OCI-LY7 (cell line): ENCODE measurements around the gene SH3TC1. TPM values are rescaled to one million over a fixed set of nuclear protein-coding genes. Genes with fewer than 3 reads are reported as not detected.

Experiments
- BruUV-seq: library from RNA; stranded (reverse); fragments of 400-500 nt; replicated peaks from 2 replicates; lab custom pipeline; 2021; lab: Mats Ljungman, UMichigan
- CTCF ChIA-PET: fragments of 300-600 bp; sonication (Branson Sonifier 250); formaldehyde crosslinking; loops from one replicate; lab custom pipeline; 2022; ENCODE audit warnings: antibody characterized with exemption; ENCODE audit not compliant: unreplicated experiment; lab: Charles Lee
- POLR2A ChIA-PET: fragments of 300-600 bp; sonication (Branson Sonifier 250); formaldehyde crosslinking; loops from one replicate; lab custom pipeline; 2022; ENCODE audit warnings: antibody characterized with exemption; lab: Charles Lee
- DNase-seq: peaks from one replicate; pipeline ENCODE4 v3.0.0-alpha.2; 2015; ENCODE audit warnings: low spot score
- H2AFZ ChIP-seq: fragments of 200-600 bp; sonication (generic), shearing (Covaris generic); 2 replicates; pipeline ENCODE4 v1.6.1; 2014; ENCODE audit warnings: mild to moderate bottlenecking, antibody characterized with exemption, low read length, moderate library complexity
- H3K27ac ChIP-seq: fragments of 200-600 bp; sonication (generic); 2 replicates; pipeline ENCODE4 v1.5.1; 2014; ENCODE audit warnings: mixed run types, low read depth, mild to moderate bottlenecking, moderate library complexity, low read length, inconsistent platforms; ENCODE audit not compliant: poor library complexity, severe bottlenecking
- H3K36me3 ChIP-seq: fragments of 200-600 bp; sonication (generic); 2 replicates; pipeline ENCODE4 v1.6.1; 2014; ENCODE audit warnings: mild to moderate bottlenecking, antibody characterized with exemption, low read length, moderate library complexity, mixed read lengths; ENCODE audit not compliant: insufficient read depth
- H3K4me1 ChIP-seq: fragments of 200-600 bp; sonication (generic); 2 replicates; pipeline ENCODE4 v1.5.1; 2014; ENCODE audit warnings: mild to moderate bottlenecking, low read length; ENCODE audit not compliant: insufficient read depth, poor library complexity, severe bottlenecking
- H3K4me2 ChIP-seq: fragments of 200-600 bp; sonication (generic); 2 replicates; pipeline ENCODE4 v1.6.1; 2014; ENCODE audit warnings: mild to moderate bottlenecking, low read length
- H3K4me3 ChIP-seq: fragments of 200-600 bp; sonication (generic); 2 replicates; pipeline ENCODE4 v1.5.1; 2014; ENCODE audit warnings: mild to moderate bottlenecking, low read depth, low read length; ENCODE audit not compliant: poor library complexity, severe bottlenecking
- H3K79me2 ChIP-seq: fragments of 200-600 bp; sonication (generic); 2 replicates; pipeline ENCODE4 v1.6.1; 2016; ENCODE audit warnings: low read depth, mild to moderate bottlenecking, low read length, moderate library complexity, mixed read lengths; ENCODE audit not compliant: insufficient read depth
- H3K9me2 ChIP-seq: fragments of 200-600 bp; sonication (generic); 2 replicates; pipeline ENCODE4 v1.6.1; 2016; ENCODE audit warnings: mild to moderate bottlenecking, low read length, mixed read lengths; ENCODE audit not compliant: insufficient read depth
- H3K9me3 ChIP-seq: fragments of 200-600 bp; sonication (generic); 2 replicates; pipeline ENCODE4 v1.6.1; 2014; ENCODE audit warnings: mild to moderate bottlenecking, mixed run types, low read length, mixed read lengths
- H4K20me1 ChIP-seq: fragments of 200-600 bp; sonication (generic); 2 replicates; pipeline ENCODE4 v1.6.1; 2014; ENCODE audit warnings: mild to moderate bottlenecking, antibody characterized with exemption, low read length, moderate library complexity, mixed read lengths; ENCODE audit not compliant: insufficient read depth
- CTCF ChIP-seq: fragments of 200-600 bp; sonication (generic); conservative IDR thresholded peaks from 2 replicates; pipeline ENCODE4 v1.5.1; 2014; ENCODE audit warnings: mild to moderate bottlenecking, antibody characterized with exemption, low read length, moderate library complexity, mixed read lengths
- EZH2phosphoT487 ChIP-seq: fragments of 200-600 bp; sonication (generic); IDR thresholded peaks from 2 replicates; pipeline ENCODE4 v1.6.1; 2018; ENCODE audit warnings: low read depth, borderline replicate concordance, mild to moderate bottlenecking, mixed run types, antibody characterized with exemption, low read length, moderate library complexity, mixed read lengths
- intact Hi-C: fragments of 100-400 bp; cut with micrococcal nuclease; formaldehyde crosslinking; loops from one replicate; pipeline ENCODE4 v1.10.0; 2022; ENCODE audit not compliant: unreplicated experiment
- total RNA-seq, 2 experiments: library from RNA; depleted of rRNA in 1 of 2; stranded (reverse); fragments of >200 nt in 1 of 2; shearing (Covaris generic) in 1 of 2; gene quantifications; 2 replicates each; pipeline ENCODE4 v1.2.3, GENCODE V29; 2014 to 2022

Gene SH3TC1
- total RNA-seq, 2 experiments from 2014 or later: 17.5 to 42.4 TPM

DNA sequence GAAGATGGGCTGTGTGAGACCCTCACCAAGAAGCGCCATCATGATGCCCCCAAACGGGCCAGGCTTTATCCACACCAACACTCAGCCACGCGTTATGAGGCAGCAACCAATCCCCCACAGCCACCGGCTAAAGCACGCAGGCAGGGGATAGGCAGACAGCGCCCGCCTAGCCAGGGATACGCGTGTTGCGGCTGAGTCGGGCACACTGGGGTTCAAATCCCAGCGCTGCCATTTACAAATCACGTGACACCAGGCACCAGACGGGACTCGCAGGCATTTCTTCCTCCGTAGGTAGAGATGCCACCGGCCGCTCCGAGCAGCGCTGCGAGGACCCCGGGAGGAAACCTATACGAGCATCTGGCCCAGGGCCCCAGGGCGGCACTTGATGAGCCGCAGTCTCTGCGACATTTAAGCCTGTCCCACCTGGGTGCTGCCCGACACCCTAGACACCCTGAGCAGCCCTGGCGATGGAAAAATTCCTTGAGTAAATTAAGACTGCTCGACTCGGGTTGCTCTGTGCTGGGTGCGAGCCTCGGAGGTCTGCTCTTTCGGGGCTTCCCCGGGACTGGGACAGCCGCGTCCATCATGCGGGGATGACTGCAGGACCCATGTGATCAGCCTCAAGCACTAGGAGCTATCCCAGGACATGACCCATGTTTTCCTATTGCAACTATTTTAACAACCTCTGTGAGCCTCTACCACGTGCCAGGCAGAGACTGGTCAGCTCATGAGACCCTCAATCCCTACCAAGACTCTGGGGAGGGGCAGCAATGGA is 46.8 kb upstream of the SH3TC1 start:
- no TSS peak for BruUV-seq
- no peaks in the 10 kb centered on the region for H3K9me3 ChIP-seq
- DNase-seq: no peak
- intact Hi-C loops: no loop called here
- no peak overlapping the region for H3K4me2 ChIP-seq
- H3K79me2 ChIP-seq: no peaks in the 10 kb centered on the region
- H2AFZ ChIP-seq: no peak overlapping the region
- H3K9me2 ChIP-seq: no peaks in the 10 kb centered on the region
- no peak overlapping the region for H3K27ac ChIP-seq
- ChIA-PET POLR2A (no interaction called here), CTCF (no interaction called here)
- H3K4me1 ChIP-seq: no peaks in the 10 kb centered on the region
- no peaks in the 10 kb centered on the region for H4K20me1 ChIP-seq
- no peak for TF ChIP-seq EZH2phosphoT487
- TF ChIP-seq CTCF: no peak
- H3K36me3 ChIP-seq: no peaks in the 10 kb centered on the region
- no peak overlapping the region for H3K4me3 ChIP-seq

GRCh38 chr4:8152865-8153257 is 46.2 kb upstream of the SH3TC1 start:
- Histone ChIP-seq H3K4me2 (no peak overlapping the region), H4K20me1 (no peaks in the 10 kb centered on the region), H3K36me3 (no peaks in the 10 kb centered on the region), H3K9me2 (no peaks in the 10 kb centered on the region), H3K9me3 (no peaks in the 10 kb centered on the region), H3K79me2 (no peaks in the 10 kb centered on the region), H3K4me1 (no peaks in the 10 kb centered on the region), H3K4me3 (no peak overlapping the region), H2AFZ (no peak overlapping the region), H3K27ac (no peak overlapping the region)
- intact Hi-C loops: no loop called here
- CTCF ChIA-PET: no interaction called here
- POLR2A ChIA-PET: no interaction called here
- BruUV-seq: no TSS peak
- TF ChIP-seq CTCF: no peak
- no peak for TF ChIP-seq EZH2phosphoT487
- DNase-seq: no peak

- Histone ChIP-seq H3K9me3 (no peaks in the 10 kb centered on the region), H3K4me3 (no peak overlapping the region), H3K4me2 (no peak overlapping the region), H3K27ac (no peak overlapping the region), H4K20me1 (no peaks in the 10 kb centered on the region), H3K4me1 (peaks cover 4% of the 10 kb centered on the region), H2AFZ (no peak overlapping the region), H3K79me2 (no peaks in the 10 kb centered on the region), H3K9me2 (no peaks in the 10 kb centered on the region), H3K36me3 (no peaks in the 10 kb centered on the region)
- TF ChIP-seq CTCF (no peak), EZH2phosphoT487 (no peak)
- POLR2A ChIA-PET: interaction anchor here (0.6 kb wide), 1 partner anchor 115 kb away, joined by 3 read pairs; no protein-coding TSS in a partner anchor
- intact Hi-C loops: no loop called here
- CTCF ChIA-PET: no interaction called here
- no peak for DNase-seq
- BruUV-seq: no TSS peak
Observed at GRCh38 chr4:8153441-8153840, 45.6 kb upstream of the SH3TC1 start.
